ENCODE data around the gene TMEM271.

Gene TMEM271, protein sequence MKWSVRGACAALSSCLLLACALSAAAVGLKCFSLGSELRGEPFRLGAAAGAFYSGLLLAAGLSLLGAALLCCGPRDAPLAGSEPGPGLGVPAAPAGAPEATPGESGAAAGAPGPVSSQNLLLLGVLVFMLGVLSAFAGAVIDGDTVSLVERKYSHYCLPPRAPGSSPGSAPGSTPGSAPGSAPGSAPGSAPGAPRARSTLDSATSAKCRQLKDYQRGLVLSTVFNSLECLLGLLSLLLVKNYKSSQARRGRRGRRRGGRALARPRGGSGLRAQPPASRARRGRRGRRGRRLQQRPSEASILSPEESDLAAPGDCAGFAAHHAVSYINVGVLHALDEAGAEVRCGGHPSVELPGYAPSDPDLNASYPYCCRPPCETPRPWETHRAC

DNA sequence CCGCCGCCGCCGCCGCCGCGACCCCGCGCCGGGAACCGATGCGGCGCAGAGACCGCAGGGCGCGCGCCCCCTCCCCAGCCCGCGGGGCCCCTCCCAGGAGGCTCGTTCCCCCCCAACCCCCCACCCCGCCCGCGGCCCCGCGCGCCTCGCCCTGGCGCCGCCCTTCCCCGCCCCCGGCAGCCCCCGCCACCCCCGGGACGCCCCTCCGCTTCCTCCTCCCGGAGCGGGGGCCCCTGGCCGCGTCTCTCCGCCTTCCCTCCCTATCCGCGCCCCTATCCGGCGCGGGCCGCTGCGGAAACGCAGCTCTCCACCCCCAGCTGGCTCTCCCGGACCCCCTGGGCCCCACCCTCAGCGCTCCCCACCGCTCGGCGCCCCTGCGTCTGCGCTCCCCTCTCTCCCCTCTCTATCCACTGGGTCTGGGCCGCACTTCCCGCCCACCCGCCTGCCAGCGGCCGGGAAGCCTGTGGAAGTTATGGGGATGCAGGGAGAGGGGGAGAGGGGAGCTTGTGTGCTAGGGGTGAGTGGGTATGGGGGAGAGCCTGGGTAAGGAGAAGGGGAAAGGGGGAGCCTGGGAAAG lies at the start of gene TMEM271:
TSS of gene TMEM271 (minus strand) at position 51 of the 577 bp plus-strand sequence. CDS start 233 bp downstream, outside the sequence.
- DNase-seq (ENCODE audit: low read depth in 2 of 2): no peak

DNA sequence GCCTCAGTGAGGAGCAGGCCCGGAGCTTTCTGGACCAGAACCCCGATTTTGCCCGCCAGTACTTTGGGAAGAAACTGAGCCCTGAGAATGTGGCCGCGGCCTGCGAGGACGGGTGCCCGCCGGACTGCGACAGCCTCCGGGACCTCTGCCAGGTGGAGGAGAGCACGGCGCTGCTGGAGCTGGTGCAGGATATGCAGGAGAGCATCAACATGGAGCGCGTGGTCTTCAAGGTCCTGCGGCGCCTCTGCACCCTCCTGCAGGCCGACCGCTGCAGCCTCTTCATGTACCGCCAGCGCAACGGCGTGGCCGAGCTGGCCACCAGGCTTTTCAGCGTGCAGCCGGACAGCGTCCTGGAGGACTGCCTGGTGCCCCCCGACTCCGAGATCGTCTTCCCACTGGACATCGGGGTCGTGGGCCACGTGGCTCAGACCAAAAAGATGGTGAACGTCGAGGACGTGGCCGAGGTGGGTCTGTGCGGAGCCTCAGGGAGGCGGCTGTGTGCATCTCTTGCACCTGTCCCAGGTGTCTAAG lies 49.6 kb upstream of the TMEM271 start:
- no peak for DNase-seq (ENCODE audit: low read depth in 2 of 2)

DNA sequence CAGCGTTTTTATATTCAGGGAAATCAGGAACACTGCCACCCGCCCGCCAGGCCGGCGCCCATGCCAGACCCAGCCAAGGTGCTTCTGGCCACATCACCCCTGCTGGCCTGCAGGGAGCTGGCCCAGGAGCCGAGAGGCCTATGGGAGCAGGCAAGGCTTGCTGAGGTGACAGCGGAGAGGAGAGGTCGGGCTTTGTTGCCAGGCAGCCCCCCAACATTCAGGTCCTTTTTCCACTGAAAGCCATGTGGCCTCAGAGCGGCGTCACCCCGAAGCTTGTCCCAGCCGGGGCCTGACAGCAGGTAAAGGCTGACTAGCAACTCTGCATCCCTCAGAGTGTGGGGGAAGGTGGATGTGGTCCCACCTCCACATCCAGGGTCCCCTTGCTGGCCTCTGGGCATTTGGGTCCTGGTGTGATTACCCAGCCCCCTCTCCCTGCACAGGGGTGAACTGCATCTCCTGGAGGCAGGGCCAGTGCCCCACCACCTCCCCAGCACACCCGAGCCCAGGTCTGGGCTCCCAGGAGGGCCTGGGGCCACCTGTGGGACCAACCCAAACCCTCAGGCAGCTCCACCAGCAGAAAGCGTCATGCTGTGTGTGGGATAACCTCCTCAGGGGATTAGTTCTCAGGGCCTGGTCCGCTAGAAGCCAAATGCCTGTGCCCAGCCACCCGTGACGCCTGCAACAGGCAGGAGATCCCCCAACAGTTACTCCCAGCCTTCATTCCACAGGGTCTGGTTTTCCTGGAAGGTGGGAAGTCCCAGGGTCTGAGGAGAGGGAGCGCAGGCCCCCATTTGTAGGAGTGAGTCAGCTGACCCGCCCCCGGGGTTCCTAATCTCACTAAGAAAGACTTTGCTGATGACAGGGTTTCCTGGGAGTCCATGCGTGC lies 48.9 kb upstream of the TMEM271 start, which contains the start of gene PDE6B:
TSS of gene PDE6B (plus strand) at position 869 of the 886 bp plus-strand sequence. CDS start 54 bp downstream, outside the sequence.
- DNase-seq (ENCODE audit: low read depth in 2 of 2): no peak

DNA sequence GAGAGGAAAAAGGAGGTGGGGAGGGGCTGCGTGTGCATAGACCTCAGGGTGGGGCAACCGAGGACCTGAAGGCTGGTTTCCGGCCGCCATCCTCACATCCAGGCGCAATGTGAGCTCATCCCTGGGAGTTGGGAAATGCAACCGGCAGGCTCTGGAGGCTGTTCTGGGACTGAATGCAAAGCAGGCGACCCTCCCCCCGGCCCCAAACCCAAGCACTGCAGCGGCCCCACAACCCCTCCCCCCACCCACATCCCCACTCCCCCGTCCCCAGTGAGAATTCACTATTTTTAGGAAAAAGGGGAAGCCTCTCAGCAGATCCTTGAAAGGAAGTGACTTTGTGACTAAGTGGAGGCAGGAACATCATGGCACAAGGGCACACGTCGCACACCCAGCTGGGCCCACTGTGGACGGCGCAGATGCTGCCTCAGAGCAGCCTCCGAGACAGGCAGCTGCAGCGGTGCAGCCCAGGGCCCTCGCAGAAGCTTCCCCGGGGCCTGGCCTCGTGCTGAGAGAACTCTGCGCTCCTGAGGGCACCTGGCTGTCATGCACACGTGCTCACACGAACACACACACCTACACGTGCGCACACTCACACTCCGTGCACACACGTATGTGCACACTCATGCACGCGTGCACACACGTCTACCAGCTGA lies 47.9 kb upstream of the TMEM271 start:
- no peak for DNase-seq (ENCODE audit: low read depth in 2 of 2)

DNA sequence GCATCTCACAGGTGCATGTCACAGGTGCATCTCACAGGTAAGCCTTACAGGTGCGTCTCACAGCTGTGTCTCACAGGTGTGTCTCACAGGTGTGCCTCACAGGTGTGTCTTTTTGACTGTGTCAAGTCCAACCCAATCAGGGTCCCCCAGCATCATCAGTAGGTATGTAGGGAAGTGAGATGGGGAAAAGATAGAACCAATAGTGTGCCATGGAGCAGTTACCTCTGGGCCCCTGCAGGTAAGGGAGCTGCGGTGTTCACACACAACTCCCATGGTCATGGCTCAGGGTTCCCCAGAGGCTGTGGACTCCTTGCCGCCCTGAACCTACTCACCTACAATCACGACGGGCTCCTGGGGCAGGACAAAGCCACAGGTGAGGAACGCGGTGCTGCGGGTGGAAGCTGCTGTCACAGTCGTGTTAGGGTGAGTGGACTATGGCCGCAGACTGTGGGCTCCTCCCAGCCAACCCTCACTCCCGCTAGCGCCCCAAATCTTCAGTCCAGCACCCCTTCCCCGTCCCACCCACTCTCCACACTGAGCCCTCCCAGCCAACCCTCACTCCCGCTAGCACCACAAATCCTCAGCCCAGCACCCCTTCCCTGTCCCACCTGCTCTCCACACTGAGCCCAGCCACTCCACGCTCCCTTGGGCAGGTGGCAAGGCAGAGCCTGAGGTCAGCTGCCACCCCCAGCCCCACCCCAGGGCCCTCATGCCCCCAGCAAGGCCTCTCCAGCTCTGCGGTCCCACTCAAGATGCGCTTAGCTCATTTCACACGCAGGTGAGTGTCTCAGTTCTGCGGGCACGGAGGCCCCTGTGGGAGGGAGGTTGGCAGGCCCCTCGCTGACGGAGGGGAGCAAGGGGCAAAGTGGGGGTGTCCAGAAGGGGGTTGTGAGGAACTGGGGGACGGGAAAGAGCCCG lies 47.2 kb upstream of the TMEM271 start:
- no peak for DNase-seq (ENCODE audit: low read depth in 2 of 2)

DNA sequence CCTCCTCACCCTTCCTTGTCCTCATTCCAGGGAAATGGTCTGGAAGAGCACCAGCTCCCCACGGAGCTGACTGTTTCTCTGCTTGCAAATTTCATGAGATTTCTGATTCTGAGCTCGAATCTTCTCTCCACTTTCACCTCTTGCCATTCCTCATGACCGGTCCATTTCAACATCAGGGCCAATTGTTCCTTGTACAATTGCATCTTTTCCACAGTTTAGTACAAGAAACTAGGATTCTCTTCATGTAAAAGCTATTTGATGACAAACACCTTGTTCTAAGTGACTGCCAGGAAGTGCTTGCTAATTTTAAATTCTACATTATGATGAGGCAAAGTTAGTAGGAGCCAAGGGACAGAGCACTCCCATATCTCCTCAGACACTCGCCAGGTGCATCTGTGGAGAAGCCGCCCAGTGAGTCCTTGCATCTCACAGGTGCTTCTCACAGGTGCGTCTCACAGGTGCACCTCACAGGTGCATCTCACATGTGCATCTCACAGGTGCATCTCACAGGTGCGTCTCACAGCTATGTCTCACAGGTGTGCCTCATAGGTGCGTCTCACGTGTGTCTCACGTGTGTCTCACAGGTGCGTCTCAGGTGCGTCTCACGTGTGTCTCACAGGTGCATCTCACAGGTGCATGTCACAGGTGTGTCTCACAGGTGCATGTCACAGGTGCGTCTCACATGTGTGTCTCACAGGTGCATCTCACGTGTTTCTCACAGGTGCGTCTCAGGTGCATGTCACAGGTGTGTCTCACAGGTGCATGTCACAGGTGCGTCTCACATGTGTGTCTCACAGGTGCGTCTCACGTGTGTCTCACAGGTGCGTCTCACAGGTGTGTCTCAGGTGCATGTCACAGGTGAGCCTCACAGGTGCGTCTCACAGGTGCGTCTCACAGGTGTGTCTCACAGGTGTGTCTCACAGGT lies 46.2 kb upstream of the TMEM271 start:
- DNase-seq (ENCODE audit: low read depth in 2 of 2): no peak

DNA sequence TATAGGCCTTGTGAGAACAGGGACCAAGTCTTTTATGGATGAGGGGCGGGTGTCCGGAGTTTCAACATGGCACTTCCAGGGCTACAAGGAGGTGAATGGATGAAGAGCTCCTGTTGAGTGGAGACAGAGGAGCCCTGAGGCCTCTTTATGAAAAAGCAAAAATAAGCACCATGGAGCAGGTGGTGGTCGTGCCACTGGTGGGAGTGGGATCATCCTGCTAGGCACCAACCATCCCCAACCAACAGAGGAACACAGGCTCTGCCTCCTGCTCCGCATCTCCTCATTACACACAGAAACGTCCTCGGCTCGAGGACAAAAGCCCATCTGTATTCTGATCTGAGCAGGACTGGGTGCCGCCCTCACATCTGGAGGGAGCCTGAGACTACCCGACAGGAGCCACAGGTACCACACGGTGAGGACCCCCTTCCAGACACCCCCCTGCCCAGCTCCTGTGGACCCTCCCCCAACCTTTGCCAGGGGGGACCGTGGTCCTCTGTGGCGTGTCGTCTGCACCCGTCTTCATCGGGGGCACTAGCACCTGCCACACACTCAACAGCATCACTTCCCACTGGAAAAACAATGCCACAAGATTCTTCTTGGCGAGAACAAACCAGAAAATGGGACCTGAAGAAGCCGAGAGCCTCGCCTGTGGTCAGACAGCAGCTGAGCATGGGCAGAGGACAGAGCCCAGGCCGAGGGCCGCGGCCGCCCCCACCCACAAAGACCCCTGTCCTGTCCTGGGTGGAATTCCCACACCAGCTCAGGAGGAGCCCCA lies 45.4 kb upstream of the TMEM271 start:
- no peak for DNase-seq (ENCODE audit: low read depth in 2 of 2)

DNA sequence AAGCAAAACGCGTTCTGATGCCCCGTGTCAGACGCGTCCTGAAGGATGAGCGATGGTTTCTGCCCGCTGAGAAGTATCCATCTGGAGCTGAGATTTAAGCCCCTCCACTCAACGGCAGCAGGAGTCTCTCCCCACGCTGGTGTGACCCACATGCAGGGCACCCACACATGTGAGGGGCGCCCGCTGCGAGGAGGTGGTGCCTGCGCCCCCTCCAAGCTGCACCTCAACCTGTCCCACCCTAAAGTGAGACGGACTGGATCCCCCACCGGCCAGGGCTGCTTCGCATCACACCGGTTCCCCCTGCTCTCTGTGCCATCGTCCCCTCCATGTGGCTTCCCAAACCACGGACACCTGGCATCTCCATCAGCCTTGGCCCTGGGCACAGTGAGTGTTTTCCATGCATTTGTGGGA lies 44.8 kb upstream of the TMEM271 start:
- DNase-seq (ENCODE audit: low read depth in 2 of 2): no peak

DNA sequence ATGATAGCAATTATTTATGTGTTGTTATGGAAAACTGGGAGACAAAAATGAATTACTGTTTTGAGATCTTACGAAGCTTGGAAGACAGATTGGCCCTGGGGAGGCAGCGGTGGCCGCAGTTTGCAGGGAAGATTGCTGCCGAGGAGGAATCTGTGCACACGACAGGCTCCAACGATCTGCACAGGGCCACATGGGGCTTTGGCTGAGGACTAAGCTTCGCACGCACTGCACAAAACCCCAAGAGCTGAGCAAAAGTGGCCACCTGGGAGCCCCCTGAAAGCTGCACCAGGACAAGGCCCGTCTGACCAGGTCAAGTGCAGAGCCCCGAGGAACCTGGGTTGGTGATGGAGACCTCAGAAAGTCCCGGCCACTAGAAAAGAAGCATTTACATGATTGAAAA lies 44.1 kb upstream of the TMEM271 start:
- DNase-seq (ENCODE audit: low read depth in 2 of 2): no peak

DNA sequence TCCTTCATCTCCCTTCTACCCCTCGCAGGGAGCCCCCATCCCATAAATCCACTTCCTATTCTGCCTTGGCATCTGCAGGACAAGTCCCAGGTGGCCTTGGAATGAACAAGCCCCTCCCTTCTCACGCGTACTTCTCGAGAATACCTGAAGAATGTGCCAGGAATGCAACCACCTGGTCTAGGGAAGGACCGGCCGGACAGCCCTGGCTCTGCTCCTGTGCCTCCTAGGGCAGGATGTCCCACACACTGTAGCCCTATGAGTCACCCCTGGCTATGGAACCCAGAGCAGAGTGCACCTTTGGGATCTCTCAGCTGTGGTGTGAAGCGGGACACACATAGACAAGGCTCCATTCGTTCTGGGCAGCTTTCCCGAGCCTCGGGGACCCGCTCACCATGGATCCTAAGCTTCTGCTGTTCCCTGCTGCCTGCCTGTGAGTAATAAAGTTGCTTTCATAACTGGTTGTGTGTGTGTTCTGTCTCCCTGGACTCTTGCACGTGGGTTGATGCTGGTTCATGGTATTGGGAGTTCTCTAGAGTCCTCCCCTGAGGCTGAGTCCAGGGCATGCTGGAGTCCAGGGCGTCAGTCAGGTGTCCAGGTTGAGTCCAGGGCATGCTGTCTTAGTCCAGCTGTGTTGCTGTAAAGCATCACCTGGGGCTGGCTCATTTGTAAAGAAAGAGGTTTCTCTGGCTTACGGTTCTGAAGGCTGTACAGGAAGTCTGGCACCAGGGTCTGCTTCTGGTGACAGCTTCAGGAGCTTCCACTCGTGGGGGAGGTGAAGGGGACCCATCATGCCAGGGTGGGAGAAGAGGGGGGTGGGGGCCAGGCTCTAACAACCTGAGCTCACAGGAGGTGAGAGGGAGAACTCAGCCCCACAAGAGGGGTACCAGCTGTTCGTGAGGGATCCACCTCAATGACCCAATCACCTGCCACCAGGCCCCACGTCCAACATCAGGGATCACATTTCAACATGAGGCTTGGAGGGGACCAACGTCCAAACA lies 41.8 kb upstream of the TMEM271 start:
- no peak for DNase-seq (ENCODE audit: low read depth in 2 of 2)

DNA sequence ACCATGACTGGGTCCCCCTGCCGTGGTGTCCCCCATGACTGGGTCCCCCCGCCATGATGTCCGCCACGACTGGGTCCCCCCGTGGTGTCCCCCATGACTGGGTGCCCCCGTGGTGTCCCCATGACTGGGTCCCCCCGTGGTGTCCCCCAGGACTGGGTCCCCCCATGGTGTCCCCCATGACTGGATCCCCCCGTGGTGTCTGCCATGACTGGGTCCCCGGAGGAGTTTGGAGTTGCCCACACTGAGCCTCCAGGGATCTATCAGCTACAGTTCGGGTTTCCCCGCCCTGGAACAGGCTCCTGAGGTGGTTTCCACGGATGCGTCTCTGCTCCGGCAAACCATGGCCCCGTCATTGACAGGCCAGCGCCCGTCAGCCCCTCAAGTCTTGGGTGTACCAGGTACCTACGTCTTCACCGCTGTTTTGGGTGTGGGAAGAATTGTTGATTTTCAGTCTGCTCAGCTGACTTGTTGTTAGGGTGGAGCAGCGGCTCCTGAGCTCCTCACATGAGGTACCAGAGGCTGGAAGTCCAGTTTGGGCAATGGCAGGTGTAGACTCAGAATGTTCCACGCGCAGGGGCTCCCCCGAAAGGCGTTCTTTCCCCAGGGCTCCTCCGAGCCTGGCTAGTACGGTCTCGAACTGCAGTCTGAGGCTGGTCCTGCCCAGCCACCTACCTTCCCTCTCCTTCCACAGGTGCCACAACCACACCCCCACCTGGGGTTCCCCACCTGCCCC lies 41.0 kb upstream of the TMEM271 start:
- DNase-seq (ENCODE audit: low read depth in 2 of 2): no peak

DNA sequence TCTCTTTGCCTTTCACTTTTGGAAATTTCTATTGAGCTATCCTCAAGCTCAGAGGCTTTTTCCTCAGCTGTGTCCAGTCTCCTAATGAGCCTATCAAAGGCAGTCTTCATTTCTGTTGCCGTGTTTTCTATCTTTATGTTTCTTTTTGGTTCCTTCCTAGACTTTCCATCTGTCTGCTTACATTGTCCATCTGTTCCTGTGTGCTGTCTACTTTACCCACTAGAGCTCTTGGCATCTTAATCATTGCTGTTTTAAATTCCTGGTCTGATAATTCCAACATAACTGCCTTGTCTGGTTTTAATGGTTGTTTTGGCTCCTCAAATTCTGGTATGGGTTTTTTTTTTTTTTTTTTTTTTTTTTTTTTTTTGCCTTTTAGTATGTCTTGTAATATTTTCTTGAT lies 40.0 kb upstream of the TMEM271 start:
- DNase-seq (ENCODE audit: low read depth in 2 of 2): no peak

DNA sequence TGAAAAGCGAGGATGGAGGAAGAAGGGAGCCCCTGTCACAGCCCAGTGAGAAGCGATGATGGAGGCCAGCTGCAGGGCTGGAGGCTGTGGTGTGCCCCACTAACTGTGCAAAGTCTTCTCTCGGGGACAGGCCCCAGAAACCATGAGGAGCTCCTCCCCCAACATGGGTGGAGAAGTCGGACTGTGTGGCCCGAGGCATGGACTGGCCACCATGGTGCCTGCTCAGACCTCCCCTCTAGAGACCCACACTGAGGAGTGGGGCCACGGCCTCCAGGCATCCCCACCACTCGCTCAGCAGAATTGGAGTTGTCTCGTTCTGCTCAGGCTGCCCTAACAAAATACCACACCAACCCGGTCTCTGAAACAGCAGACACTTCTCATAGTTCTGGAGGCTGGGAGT lies 37.0 kb upstream of the TMEM271 start:
- no peak for DNase-seq (ENCODE audit: low read depth in 2 of 2)

DNA sequence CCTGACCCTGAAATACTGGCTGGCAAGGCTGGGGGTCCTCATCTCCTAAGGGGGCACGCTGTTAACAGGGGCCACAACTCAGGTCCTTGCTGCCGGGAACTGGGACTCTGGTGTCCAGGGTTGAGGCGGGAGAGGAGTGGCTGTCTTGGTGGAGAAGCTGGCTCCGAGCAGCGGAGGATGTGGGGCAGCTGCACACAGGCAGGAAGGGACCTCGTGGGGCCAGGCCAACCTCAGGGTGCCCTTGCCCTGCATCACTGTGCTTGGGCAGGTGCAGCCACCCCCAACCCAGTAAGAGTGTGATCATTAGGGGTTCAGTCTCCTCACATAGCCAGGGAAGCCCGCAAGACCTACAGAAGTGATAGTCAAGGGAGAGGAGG lies 36.6 kb upstream of the TMEM271 start:
- no peak for DNase-seq (ENCODE audit: low read depth in 2 of 2)

DNA sequence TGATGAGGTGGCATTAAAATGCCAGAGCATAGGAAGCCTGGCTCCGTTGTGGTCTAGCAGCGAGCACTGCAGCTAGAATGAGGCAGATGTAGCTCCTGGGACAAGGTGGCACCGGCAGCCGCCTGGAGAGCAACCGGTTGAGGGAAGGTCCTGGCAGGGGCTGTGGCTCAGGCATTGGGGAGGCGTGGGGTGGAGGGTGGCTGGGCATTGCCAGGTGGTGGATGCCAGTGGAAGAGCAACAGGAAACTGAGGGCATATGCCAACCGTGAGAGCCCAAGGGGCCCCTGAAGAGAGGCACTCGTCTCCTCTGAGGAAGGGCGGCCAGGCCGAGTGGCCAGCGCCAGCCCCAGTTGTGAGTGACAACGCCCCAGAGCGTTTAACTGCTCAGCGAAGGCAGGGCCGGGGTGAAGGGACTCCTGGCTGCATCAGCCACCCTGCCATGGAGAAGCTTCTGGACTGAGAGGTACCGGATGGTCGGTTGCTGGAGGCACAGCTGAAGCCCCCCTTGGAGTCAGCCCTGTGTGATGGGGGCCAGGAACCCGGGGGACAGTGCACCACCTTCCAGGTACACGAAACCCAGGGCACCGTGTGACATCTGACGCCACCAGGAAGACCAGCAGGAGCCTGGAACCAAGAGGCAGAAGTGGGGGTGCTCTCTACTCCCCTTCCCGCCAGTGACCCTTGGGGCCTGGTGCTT lies 36.1 kb upstream of the TMEM271 start:
- DNase-seq (ENCODE audit: low read depth in 2 of 2): no peak

Measured in fibroblast of skin of left quadriceps (primary cell).